ENCODE measurements around the gene CATSPERB. TPM values are rescaled to one million over a fixed set of nuclear protein-coding genes. Genes with fewer than 3 reads are reported as not detected.

CATSPERB gene
- total and polyA plus RNA-seq, 2 of the 8 experiments (the other 6 are each of a cell fraction or from before 2014, with no cell fraction given): 0.11 to 0.30 TPM

GRCh38 chr14:91749868-91750267 is 18.0 kb upstream of the CATSPERB start:
- Histone ChIP-seq H3K9me3 (ENCODE audit: insufficient read depth in 2 of 2, low read depth in 1 of 2, low read length in 1 of 2) (0 out of 4 replicates have a peak, but pooled peaks cover 0 to 2% of the 10 kb centered on the region in 2 experiments), H3K36me3 (ENCODE audit: control insufficient read depth in 2 of 4, insufficient read depth in 4 of 4, low read length in 3 of 4) (no peaks in the 10 kb centered on the region), H3K23ac (ENCODE audit: insufficient read length) (no peak overlapping the region), H2AFZ (ENCODE audit: low read length) (no peak overlapping the region), H4K91ac (replicated peaks; ENCODE audit: insufficient read length, low read length) (no peak overlapping the region), H2BK120ac (replicated peaks; ENCODE audit: low read depth, low read length) (no peak overlapping the region), H2BK15ac (ENCODE audit: low read length) (no peak overlapping the region), H2BK5ac (ENCODE audit: low read depth, low read length) (no peak overlapping the region), H3K4me3 (ENCODE audit: extremely low read depth in 1 of 4, insufficient read depth in 2 of 4, low read depth in 3 of 4, low read length in 4 of 4) (no peak overlapping the region), H3K23me2 (ENCODE audit: low read depth, low read length) (no peaks in the 10 kb centered on the region; the same call in 1 of the 2 replicates), H4K8ac (ENCODE audit: extremely low read depth, insufficient read depth, low read length) (no peak overlapping the region), H4K20me1 (replicated peaks in 1 of 2; ENCODE audit: control insufficient read depth in 1 of 2, insufficient read depth in 2 of 2, low read length in 2 of 2) (no peaks in the 10 kb centered on the region), H3K14ac (ENCODE audit: insufficient read length) (no peak overlapping the region), H3K4ac (replicated peaks; ENCODE audit: insufficient read length, low read depth, low read length) (no peak overlapping the region), H3K27ac (ENCODE audit: low read depth, low read length) (no peak overlapping the region), H3K4me1 (replicated peaks in 1 of 4; ENCODE audit: control insufficient read depth in 3 of 4, insufficient read depth in 4 of 4, low read length in 3 of 4) (no peaks in the 10 kb centered on the region; a peak in 1 of 7 replicates), H3K9ac (replicated peaks in 1 of 4; ENCODE audit: extremely low read depth in 1 of 4, low read depth in 3 of 4, low read length in 3 of 4) (no peak overlapping the region), H3K4me2 (ENCODE audit: insufficient read depth in 1 of 2, low read depth in 2 of 2, low read length in 2 of 2) (no peak overlapping the region), H3K56ac (replicated peaks; ENCODE audit: insufficient read length, low read depth, low read length) (no peak overlapping the region), H3K27me3 (replicated peaks in 1 of 4; ENCODE audit: control insufficient read depth in 3 of 4, extremely low read depth in 1 of 4, insufficient read depth in 3 of 4, low read length in 3 of 4) (no peaks in the 10 kb centered on the region), H3K18ac (ENCODE audit: extremely low read depth, low read length) (no peak overlapping the region), H4K5ac (ENCODE audit: insufficient read length, low read depth, low read length) (no peak overlapping the region), H3K79me2 (ENCODE audit: control insufficient read depth in 1 of 2, insufficient read depth in 2 of 2, low read length in 2 of 2) (no peaks in the 10 kb centered on the region), H2AK5ac (ENCODE audit: low read depth, low read length) (no peak overlapping the region), H2BK20ac (ENCODE audit: low read length) (no peak overlapping the region), H3K79me1 (ENCODE audit: low read depth, low read length) (no peaks in the 10 kb centered on the region), H2BK12ac (ENCODE audit: low read depth, low read length) (no peak overlapping the region)
- 85% methylated on average over 2 of the region's 2 CpGs; no CpG with 5 or more reads in 1 of the 2 experiments for WGBS, 2 experiments (ENCODE audit: extremely low coverage in 1 of 2, insufficient coverage in 1 of 2, insufficient read length in 1 of 2, insufficient replicate concordance in 2 of 2, low coverage in 1 of 2, low lambda C conversion rate in 2 of 2, missing lambda C conversion rate in 1 of 2)
- ChIA-PET POLR2A (ENCODE audit: partially characterized antibody) (no interaction called here), CTCF (ENCODE audit: partially characterized antibody) (no interaction called here)
- DNase-seq (ENCODE audit: low read depth in 1 of 2, low spot score in 2 of 2): no peak
- no peak for TF ChIP-seq HDAC6 (IDR thresholded peaks at IDR 0.05; ENCODE audit: low read depth, low read length)
- TF ChIP-seq MAFK (IDR thresholded peaks at IDR 0.05; ENCODE audit: low read depth, low read length): no peak
- TF ChIP-seq TCF12 (IDR thresholded peaks at IDR 0.05; ENCODE audit: low read depth, low read length): no peak
- TF ChIP-seq KDM5A (IDR thresholded peaks at IDR 0.05; ENCODE audit: low read length): no peak
- TF ChIP-seq NANOG (IDR thresholded peaks at IDR 0.05; ENCODE audit: insufficient read depth, low read depth, low read length, poor library complexity, severe bottlenecking): no peak
- TF ChIP-seq TBP (IDR thresholded peaks at IDR 0.05; ENCODE audit: low read depth, low read length): no peak
- TF ChIP-seq NRF1 (IDR thresholded peaks at IDR 0.05; ENCODE audit: low read depth, low read length): no peak
- FAIRE-seq: no peak

Data from H1 (cell line).